SKM-1 (cell line): Measurements from ENCODE around the gene INKA1.

Source experiments
- DNase-seq: peaks from one replicate; lab custom pipeline; 2025; ENCODE audit not compliant: unreplicated experiment; lab: John Stamatoyannopoulos, UW

The INKA1 gene

DNA sequence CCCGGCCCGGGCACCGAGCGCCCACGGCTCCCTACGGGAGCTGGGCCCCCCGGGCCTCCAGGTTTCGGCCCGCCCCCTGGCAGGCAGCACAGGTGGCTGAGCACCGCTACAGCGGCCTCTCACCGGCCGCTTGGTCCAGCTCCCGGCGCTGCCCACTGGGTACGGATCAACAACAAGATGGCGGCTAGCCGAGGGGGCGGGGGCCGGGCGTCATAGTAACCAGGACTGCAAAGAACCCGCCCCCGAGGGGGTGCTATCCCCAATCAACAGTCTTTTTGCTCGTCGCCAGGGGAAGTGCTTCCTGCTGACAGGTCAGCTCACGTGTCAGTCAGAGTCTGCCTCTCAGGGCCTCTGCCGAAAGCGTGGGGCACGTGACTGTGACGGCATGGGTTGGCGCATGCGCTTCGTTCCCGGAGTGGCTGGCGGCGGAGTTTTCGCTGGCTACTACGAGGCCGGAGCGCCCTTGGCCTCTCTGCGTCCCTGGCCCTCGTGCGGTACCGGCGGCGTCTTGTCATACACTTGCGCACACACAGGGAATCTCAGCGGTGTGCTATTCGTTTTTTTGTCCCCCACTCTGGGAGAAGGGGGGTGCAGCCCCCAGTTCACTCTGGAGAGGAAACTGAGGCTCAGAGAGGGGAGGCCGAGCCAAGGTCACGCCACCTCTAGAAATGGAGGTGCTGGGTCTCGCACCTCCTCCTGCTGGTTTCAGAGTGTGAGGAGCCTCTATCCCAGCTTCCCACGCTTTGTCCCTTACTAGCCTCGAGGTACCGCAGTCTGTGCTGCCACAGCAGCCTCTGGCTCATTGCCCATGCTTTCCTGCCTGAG, 16.5 kb upstream of the INKA1 start, which contains the start of gene IP6K1:
Gene IP6K1 (minus strand): TSS at position 186 of the 825 bp plus-strand sequence. CDS start 38,502 bp downstream, outside the sequence.
- peak; percentile 98 for DNase-seq

DNA sequence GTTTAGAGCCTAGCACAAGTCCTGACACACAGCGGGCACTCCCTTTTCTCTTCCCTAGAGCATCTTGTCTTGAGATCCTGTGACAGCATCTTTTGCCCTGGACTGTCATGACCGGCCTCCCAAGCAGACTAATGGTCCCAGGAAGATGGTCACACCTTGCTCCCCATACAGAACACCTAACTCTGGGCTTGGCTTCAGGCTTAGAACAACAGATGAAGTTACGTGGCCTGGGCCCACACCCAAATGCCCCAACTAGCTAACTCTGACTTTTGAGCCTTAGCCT, 15.9 kb upstream of the INKA1 start:
- no peak for DNase-seq

DNA sequence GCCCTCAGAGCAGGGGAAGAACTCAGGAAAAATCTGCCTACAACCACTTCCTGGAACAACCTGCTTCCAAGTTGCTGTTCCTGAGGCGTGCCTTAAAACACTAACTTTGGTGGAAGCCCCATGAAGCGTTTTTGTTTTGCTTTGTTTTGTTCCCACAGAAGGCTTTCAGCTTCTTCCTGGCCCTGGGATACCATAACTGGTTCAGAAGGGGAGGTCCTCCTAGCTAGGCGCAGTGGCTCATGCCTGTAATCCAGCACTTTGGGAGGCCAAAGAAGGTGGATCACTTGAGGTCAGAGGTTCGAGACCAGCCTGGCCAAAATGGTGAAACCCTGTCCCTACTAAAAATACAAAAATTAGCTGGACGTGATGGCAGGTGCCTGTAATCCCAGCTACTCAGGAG, 15.5 kb upstream of the INKA1 start:
- DNase-seq: no peak

DNA sequence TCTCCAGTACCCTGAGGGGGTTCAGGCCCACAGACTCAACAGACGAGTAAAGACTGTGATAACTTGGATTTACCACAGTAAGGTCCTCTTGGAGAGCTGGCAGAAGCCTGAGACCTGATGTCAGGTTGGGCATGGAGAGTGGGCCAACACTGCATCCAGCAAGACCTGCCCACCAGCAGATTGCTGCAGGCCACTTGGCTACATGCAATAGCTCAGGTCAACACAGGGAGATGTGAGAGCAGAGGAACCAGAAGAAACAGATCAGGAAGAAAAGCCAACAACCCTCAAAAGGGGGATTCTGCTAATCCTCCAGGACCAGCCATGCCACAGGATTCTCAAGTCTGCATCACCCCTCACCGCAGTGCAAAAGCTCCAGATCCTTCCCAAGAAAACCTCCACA, 15.0 kb upstream of the INKA1 start:
- no peak for DNase-seq

DNA sequence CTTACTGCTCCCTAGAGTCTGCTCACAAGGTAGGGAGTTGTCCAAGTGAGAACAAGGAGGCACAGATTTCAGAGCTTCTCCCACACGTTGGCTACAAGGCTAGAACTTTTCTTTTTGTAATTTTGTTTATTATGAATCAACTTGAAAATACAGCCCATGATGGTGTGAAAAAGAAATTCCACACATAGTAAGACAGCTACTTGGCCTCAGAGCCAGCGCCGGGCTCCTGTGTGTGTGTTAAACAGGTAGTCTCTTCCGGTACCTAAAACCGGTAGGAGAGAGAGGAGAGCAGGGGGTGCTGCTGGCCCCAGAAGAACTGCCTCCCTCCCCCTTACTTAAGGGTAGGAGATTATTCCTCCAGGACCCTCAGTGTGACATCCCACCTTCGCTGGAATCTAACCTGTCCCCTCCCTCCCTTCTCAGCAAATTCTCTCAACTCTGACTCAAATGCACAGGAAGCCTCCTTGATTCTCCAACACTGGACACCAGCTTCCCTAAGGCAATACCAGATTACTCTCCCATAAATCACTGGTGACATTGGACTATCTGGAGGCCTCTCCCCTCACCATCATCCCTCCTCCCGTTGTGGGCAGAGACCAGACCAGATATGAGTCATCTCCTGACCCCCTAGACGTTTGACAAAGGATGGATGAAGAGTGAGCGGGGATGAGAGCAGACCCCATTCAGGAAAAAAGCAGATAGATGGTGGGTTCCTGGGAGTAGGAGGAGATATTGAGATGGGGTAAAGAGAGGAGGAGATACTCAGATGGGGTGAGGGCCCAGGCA, 12.2 kb upstream of the INKA1 start:
- no peak for DNase-seq

DNA sequence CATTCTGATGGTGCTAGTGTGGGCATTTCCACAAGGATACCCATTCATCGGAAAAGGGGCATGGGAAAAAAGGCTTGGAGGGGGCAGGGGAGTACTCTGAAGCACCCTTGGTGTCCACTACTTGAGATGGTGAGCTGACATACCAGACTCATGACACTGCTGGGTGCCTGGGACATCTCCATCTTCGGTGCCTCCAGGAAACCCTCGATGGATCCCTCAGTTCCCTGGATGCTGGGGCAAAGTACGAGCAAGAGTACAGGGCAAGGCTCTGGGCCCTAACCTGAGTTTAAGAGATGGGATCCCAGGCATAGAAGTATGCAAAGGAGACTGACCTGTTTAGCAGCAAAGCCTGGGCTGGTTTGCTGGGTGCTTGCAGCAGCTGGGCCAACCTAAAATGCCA, 11.5 kb upstream of the INKA1 start:
- DNase-seq: no peak

DNA sequence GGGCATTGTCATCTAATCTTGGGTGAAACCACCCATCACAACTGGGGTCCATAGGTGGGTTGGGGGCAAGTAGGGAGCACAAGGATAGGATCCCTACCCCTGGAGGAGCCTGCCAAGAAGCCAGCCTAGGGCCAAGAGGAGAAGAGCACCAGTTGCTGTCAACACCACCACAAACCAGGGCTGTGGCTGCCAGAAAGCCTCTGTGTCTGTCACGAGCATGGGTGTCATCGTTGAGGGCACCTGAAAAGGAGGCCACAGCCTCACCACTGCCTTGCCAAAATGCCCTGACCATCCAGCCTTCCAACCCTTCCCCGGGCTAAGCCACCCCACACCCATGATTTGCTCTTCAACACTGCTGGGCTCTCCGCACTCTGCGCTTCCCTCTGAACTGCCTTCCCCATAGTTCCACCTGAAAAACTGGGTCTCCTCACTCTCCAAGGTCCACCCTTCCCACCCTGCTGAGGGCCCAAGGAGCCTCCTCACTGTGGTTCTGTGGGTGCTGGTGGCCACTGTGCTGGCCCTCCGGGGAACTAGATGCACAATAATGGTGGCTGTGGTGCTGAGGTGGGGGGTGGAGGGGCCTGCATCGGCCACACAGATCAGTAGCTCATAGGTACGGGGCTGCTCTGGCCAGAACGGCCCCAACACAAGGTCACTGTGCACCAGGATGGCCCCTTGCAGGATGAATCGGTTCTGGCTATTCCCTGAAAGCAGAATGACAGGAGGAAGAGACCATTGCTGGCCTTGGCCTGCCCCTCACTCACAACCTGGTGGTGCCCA, 10.5 kb upstream of the INKA1 start:
- no peak for DNase-seq

DNA sequence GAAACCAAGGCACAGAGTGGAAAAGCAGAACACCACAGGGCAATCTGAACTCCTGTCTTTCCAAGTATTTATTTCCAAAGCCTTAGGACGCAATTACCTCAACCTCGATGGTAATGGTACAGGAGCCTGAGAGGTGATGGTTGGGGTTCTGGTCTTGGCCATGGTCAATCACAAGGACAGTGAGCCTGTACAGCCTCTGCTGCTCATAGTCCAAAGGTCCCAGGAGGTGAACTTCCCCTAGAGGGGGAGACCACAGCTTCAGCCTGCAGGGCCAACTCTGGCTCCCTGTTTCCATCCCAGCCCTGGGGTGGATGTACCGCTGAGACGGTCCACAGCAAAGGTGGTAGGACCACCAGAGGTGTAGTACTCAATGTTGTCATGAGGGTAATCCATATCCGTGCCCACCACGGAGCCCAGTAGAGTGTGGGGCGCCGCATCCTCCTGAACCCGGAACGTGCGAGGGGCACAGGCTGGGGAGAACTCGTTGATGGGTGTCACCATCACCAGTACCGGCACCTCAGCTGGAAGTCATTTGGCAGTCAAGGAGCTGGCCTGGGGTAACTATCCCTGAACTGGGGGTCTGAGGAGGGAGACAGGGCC, 9.5 kb upstream of the INKA1 start:
- no peak for DNase-seq

DNA sequence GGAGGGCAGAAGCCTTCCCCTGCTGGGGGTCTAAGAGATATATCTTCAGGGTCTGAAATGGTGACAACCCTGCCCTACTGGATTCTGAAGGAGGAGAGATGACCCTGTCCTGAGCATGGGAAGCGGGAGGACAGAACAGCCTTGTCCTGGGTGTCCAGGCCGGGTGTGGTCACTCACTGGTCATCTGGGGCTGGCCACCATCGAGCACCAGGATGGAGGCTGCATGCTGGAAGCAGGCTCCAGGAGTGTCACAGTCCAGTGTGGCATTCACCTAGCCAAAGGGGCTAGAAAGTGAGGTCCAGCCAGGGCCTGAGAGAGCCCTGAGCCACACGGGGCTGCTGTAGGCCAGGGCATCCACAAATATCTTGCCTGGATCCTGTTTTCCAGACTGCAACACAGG, 8.6 kb upstream of the INKA1 start:
- no peak for DNase-seq

DNA sequence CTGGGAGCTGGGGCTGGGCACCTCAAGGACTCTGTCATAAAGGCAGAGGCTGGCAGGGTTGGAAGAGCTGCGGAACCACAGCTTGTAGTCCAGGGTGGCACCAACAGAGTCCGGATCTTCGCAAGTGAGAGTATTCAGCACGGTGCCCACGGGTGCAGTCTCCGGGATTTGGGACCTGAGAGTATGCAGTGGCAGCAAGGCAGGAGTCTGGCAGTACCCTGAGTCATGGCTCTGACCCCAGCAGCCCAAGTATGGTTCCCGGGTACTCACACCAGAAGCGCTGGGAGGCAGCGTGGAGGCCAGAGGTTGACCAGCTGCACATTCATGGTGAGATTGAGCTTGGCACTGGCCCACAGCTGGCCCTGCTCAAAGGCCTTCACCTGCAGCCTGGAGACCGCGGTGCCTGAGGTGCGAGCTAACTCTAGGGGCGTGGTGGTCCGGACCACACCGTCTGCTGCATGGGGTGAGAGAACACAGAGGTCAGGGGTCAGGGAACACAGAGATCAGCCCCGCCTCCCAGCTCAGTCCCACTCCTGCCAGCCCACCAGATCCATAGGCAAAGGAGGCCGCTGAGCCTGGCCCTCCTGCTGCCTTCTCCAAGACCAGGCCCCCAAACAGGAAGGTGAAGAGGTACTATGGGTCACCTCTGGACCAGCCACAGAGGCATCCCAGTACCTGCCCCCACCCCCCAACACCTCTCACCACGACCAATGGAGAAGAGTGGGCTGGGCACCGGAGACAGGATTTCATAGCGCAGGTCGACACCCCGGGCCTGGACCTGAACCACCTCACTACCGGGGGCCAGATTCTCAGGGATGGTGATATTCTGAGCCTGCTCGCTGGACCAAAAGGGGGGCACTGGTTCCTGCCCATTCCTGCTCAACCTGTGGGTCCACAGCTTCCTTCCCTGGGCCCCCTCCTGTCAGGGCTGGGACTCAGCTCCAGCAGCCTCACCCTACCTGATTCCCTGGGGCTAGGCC, 7.8 kb upstream of the INKA1 start:
- DNase-seq: no peak

DNA sequence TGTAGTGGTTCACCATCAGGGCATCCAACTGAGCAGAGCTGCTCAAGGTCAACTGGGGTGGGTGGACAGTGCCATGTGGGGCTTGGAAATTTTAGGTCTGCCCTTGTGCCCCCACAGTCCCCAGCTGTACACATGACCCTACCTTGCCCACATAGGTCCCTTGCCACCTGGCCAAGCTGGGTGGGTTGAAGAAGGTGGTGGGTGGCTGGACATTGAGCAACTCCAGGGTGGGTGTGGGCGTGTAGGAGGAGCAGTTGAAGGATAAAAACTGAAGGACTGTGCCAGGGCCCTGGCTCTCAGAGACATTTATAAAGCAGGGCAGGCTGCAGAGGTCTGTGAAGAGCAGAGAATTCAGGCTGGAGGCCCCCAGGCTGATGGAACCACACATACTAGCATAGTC, 4.0 kb upstream of the INKA1 start:
- DNase-seq: no peak

DNA sequence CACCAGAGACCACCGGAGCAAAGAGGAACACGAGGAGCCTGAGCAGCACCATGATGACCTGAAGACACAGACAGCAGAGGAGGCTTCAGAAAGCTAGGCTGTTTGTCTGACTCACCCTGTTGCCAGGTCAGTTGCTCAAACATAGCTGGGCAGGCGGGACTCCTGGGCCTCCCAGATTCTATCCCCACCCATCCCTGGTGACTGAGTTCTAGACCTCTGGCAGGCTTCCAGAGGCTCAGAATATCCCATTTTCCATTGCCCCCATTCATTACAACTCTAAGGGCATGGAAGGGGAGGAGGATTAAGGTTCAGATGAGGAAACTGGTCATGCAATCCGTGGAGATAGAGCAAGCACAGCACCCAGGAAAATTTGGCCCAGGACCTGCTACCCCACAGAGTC, 3.3 kb upstream of the INKA1 start, which contains the start of gene CDHR4:
Gene CDHR4 (minus strand): TSS at position 113 of the 400 bp plus-strand sequence. CDS start 61 bp downstream, at position 52.
- no peak for DNase-seq

DNA sequence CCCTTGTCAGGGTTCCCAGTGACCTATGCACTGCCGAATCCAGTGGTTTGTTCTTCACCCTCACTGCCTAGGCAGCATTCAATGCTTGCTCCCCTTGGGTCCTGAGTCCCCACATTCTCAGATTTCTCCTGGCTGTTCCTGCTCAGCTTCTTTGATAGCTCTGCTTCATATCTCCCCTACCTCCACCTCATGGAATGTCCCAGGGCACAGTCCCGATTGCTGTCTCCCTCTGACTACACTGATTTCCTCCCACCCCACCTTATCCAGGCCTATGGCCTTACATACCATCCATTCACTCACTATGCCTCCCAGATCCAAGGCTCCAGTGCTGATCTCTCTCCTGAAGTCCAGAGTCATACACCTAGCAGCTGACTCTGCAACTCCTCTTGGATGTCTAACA, 1.9 kb upstream of the INKA1 start:
- DNase-seq: no peak

DNA sequence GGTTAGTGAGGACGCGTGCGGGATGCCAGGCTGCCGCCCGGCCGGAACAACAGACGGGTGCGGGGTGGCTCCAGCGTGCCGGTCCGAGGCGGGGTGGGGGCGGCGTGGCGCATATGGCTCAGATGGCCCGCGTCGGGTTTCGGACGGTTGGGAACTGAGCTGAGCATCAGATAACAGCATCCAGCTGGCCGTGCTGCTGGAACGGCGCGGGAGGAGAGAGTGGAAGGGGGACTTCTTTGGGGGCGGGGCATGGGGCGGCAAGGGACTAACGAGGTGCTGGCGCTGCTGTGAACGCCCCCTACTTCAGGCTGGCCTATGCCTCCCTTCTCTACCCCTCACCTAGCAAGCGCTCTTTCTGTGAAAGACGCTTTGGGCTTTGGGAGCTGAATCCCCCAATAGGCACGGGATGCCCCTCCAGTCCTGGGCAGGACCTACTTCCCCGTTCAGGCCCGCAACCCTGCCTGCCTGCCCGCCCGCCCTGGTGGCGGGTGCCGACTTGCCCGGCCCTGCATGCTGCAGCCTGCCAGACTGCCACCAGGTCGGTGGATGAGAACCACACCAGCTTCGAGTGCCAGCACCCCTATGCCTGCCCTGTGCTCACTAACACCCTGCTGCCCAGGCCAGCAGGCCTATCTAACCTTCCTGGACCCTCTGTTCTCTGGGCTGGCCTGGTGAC, 542 bp downstream of the INKA1 start:
- no peak for DNase-seq

DNA sequence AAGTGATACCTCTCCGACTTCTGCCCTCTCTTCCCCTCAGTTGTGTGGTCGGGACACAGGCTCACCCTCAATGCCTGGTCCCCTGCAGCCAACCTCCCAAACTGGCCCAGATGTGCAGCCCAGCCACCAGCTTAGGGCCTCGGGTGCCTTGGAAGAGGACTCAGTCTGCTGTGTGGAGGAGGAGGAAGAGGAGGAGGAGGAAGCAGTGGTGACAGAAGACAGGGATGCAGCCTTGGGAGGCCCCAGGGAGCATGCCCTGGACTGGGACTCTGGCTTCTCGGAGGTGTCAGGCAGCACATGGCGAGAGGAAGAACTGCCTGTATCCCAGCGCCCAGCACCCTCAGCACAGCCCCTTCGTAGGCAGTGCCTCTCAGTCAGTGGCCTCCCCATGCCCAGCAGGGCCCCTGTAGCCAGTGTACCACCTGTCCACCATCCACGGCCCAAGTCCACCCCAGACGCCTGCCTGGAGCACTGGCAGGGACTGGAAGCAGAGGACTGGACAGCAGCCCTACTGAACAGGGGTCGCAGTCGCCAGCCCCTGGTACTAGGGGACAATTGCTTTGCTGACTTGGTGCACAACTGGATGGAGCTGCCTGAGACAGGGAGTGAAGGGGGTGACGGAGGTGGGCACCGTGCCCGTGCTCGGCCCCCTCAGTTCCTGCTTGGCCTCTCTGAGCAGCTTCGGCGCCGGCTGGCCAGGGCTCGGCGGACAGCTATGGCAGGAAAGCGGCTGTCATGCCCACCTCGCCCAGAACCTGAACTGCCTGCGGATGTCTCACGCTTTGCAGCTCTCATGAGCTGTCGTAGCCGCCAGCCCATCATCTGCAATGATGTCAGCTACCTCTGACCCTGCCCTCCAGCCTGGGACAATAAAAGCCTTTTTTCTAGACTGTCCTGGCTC, 1.3 kb downstream of the INKA1 start:
- no peak for DNase-seq

DNA sequence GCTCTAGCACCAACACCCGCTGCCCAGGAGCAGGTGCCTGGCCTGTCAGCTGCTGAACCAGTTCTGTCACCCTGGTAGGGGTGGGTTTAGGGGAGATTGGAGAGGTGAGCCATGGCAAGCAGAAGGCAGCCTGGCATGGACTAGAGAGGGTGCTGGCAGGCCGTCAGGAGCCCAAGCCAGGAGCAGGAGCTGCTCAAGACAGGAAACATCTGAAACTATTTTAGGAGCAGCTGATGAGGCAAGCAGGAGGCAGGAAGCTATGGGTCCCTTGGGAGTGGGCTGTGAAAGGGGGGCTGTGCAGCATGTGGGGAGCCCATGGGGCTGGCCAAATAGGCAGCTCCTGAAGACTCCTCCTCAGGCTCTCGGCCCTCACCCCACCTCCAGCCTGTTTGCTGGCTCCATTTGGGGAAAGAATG, 2.3 kb downstream of the INKA1 start:
- DNase-seq: peak; percentile 65

DNA sequence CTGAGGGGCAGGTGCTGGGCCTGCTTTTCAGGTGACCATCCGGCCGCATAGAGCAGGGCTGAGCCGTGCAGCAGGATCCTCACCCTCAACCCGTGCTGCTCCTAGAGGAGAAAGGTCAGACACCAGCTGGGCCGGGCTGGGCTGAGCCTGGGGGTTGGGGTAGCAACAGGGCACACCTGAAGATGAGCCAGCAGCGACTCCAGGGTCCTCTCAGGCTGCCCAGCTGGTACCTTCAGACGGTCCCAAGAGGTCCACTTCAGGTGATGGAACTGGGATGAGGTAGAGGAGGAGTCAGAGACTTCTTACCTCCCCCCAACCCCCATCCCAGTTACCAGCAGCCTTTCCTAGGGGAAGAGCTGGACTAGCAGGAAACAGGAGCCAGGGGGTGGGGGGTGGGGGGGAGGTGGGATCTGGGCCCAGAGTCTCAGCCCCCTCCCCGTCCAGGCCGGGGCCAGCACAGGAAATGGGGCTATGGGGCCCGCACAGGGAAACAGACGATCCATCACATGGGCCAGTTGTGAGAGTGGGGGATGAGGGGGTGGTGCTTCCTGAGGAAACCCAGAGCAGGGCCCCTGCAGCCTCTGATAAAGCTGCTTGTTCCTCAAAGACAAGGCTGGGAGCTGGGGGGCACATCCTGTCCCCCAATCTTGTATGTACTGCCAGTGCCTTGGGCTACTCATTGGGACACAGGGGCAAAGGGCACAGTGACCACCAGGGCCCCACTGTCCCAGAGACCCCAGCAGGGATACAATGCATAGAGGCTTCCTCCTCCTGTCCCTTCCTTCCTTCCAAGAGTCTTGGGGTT, 3.0 kb downstream of the INKA1 start:
- peak; percentile 62 for DNase-seq

DNA sequence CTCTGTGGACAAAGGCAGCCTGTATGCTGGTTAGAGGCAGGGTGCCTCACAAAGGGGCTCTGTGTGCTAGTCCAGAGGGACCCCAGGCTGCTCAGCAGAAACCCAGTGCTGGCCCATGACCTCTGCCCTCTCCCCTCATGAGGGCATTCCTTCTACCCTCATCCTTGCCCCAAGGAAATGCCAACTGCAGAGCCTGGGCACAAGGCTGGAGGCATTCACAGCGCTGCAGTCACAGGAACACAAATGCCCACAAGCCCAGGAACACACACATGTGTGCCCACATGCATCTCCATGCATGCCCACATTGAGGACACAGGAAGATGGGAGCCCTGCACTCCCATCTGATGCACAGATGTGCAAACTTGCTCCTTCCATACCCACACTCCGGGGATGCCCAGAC, 3.8 kb downstream of the INKA1 start:
- DNase-seq: no peak
